ENCODE data around the gene FAM117A.

FAM117A gene

GRCh38 chr17:49788478-49789242, 24.7 kb upstream of the FAM117A start, which contains the start of gene KAT7 (continued):
- TF ChIP-seq ZNF280D (tag by site-specific recombination; IDR thresholded peaks at IDR 0.05) = no peak
- TF ChIP-seq ZNF155 (tag by site-specific recombination; IDR thresholded peaks at IDR 0.05) = no peak
- peak; percentile 88 for TF ChIP-seq PATZ1 (tag by site-specific recombination; IDR thresholded peaks at IDR 0.05)
- no peak for TF ChIP-seq GLI2 (tag by site-specific recombination; IDR thresholded peaks at IDR 0.05; ENCODE audit: borderline replicate concordance, low read depth)
- TF ChIP-seq EGR2 (tag by site-specific recombination; IDR thresholded peaks at IDR 0.05; ENCODE audit: low read depth) = peak; percentile 93
- TF ChIP-seq ZSCAN23 (tag by site-specific recombination; IDR thresholded peaks at IDR 0.05) = peak; percentile 63; the same call in 1 of the 2 replicates
- no peak for TF ChIP-seq IKZF3 (tag by site-specific recombination; IDR thresholded peaks at IDR 0.05)
- TF ChIP-seq OVOL3 (tag by site-specific recombination; IDR thresholded peaks at IDR 0.05) = peak; percentile 88
- TF ChIP-seq KLF10 (tag by site-specific recombination; IDR thresholded peaks at IDR 0.05) = peak; percentile 100
- TF ChIP-seq ZNF366 (tag by site-specific recombination; conservative IDR thresholded peaks at IDR 0.05) = peak; percentile 59
- TF ChIP-seq ZNF843 (tag by site-specific recombination; IDR thresholded peaks at IDR 0.05) = peak; percentile 50; the same call in 1 of the 2 replicates
- no peak for TF ChIP-seq ZNF146 (tag by site-specific recombination; IDR thresholded peaks at IDR 0.05)
- TF ChIP-seq ZNF549 (tag by site-specific recombination; IDR thresholded peaks at IDR 0.05) = no peak
- no peak for TF ChIP-seq ZBTB44 (tag by site-specific recombination; IDR thresholded peaks at IDR 0.05)
- no peak for TF ChIP-seq MYNN (tag by site-specific recombination; IDR thresholded peaks at IDR 0.05; ENCODE audit: borderline replicate concordance)
- TF ChIP-seq ZNF707 (tag by site-specific recombination; IDR thresholded peaks at IDR 0.05) = no peak
- no peak for TF ChIP-seq ZNF248 (tag by site-specific recombination; IDR thresholded peaks at IDR 0.05)
- TF ChIP-seq ZNF184 (tag by site-specific recombination; IDR thresholded peaks at IDR 0.05) = no peak
- TF ChIP-seq ZNF658 (tag by site-specific recombination; IDR thresholded peaks at IDR 0.05) = no peak
- peak; percentile 72; the same call in 1 of the 2 replicates for TF ChIP-seq ZFP37 (tag by site-specific recombination; IDR thresholded peaks at IDR 0.05)
- TF ChIP-seq ZSCAN30 (tag by site-specific recombination; IDR thresholded peaks at IDR 0.05) = peak; percentile 22; the same call in 1 of the 2 replicates
- peak; percentile 89 for TF ChIP-seq SP3 (tag by site-specific recombination; IDR thresholded peaks at IDR 0.05)
- TF ChIP-seq ZNF391 (tag by site-specific recombination; IDR thresholded peaks at IDR 0.05; ENCODE audit: borderline replicate concordance, low read depth) = 0 out of 2 replicates have a peak, but pooled peaks have one; percentile 32
- TF ChIP-seq ZNF426 (tag by site-specific recombination; IDR thresholded peaks at IDR 0.05) = no peak
- TF ChIP-seq ZNF148 (tag by site-specific recombination; IDR thresholded peaks at IDR 0.05; ENCODE audit: borderline replicate concordance) = no peak
- TF ChIP-seq ZBTB20 (tag by site-specific recombination; IDR thresholded peaks at IDR 0.05) = peak; percentile 41; the same call in 1 of the 2 replicates
- no peak for TF ChIP-seq PRDM6 (tag by site-specific recombination; IDR thresholded peaks at IDR 0.05)
